Activated CD4-positive, alpha-beta T cell treated with anti-CD3 and anti-CD28 coated beads, Interleukin-2, amount 50 U/mL, for 24 hours (primary cell): Measurements from ENCODE around the gene PEX7.
"Not testable (repeated sequence)": the region's sequence is repeated elsewhere in the genome, so short reads cannot be mapped to it uniquely, and the experiment has no call there.

ENCODE experiments used
- DNase-seq, 2 donors: peaks; one replicate each; pipeline ENCODE4 v3.0.0-alpha.2; 2020; ENCODE audit warnings: low read depth in 1 of 2, low spot score in 1 of 2

PEX7 gene

GRCh38 chr6:136822376-136823127 is at the start of gene PEX7:
TSS of gene PEX7 (plus strand) at chr6:136822592. CDS start at chr6:136822666, 74 bp downstream.
- DNase-seq, result peak; percentile 72 to 88

- DNase-seq, result no peak
Measured at GRCh38 chr6:136772685-136773472, 49.5 kb upstream of the PEX7 start.

- no peak for DNase-seq
Measured at GRCh38 chr6:136773473-136773796, 49.0 kb upstream of the PEX7 start.

- no peak for DNase-seq
Measured at GRCh38 chr6:136774228-136775041, 48.0 kb upstream of the PEX7 start.

- no peak for DNase-seq
Measured at GRCh38 chr6:136775081-136775480, 47.3 kb upstream of the PEX7 start.

GRCh38 chr6:136775548-136775947 is 46.8 kb upstream of the PEX7 start:
- no peak for DNase-seq

- no peak for DNase-seq
Measured at GRCh38 chr6:136777651-136778050, 44.7 kb upstream of the PEX7 start.

GRCh38 chr6:136779682-136780081 is 42.7 kb upstream of the PEX7 start:
- DNase-seq, result no peak

- DNase-seq, result no peak
Measured at GRCh38 chr6:136780972-136781371, 41.4 kb upstream of the PEX7 start.

GRCh38 chr6:136782021-136782770 is 40.2 kb upstream of the PEX7 start:
- no peak for DNase-seq

- no peak for DNase-seq
Measured at GRCh38 chr6:136783021-136783420, 39.4 kb upstream of the PEX7 start.

- no peak for DNase-seq
Measured at GRCh38 chr6:136783495-136784270, 38.7 kb upstream of the PEX7 start.

- DNase-seq, result no peak
Measured at GRCh38 chr6:136784271-136784664, 38.1 kb upstream of the PEX7 start.

GRCh38 chr6:136784910-136785746 is 37.3 kb upstream of the PEX7 start:
- no peak for DNase-seq

- no peak for DNase-seq
Measured at GRCh38 chr6:136786658-136787057, 35.7 kb upstream of the PEX7 start.

- DNase-seq, result no peak
Measured at GRCh38 chr6:136787726-136788068, 34.7 kb upstream of the PEX7 start.

GRCh38 chr6:136788069-136788902 is 34.1 kb upstream of the PEX7 start:
- no peak for DNase-seq

- not testable (repeated sequence) for DNase-seq
Measured at GRCh38 chr6:136789440-136789839, 33.0 kb upstream of the PEX7 start.
